ENCODE measurements around the gene ZNF792. TPM values are rescaled to one million over a fixed set of nuclear protein-coding genes. Genes with fewer than 3 reads are reported as not detected.
"Not testable (repeated sequence)": the region's sequence is repeated elsewhere in the genome, so short reads cannot be mapped to it uniquely, and the experiment has no call there.

The ZNF792 gene
- total RNA-seq, 1 experiment from 2014 or later, result 15.4 TPM

- no peaks in the 10 kb centered on the region for H3K4me1 ChIP-seq (ENCODE audit: insufficient read depth, low read length, poor library complexity, severe bottlenecking)
- intact Hi-C loops (cut with micrococcal nuclease; ENCODE audit: unreplicated experiment), result no loop called here
- H3K27ac ChIP-seq (ENCODE audit: low read depth, low read length, poor library complexity, severe bottlenecking), result no peak overlapping the region
- BruUV-seq (replicated peaks), result no TSS peak
- H3K36me3 ChIP-seq (ENCODE audit: insufficient read depth, low read length, poor library complexity, severe bottlenecking), result peaks cover 56% of the 10 kb centered on the region
- H3K4me3 ChIP-seq (ENCODE audit: low read depth, low read length, poor library complexity, severe bottlenecking), result no peak overlapping the region
- H3K27me3 ChIP-seq (replicated peaks; ENCODE audit: insufficient read depth, low read depth, low read length, poor library complexity), result no peaks in the 10 kb centered on the region
- POLR2A ChIA-PET (ENCODE audit: low non-redundant PET), result no interaction called here
- H3K9me3 ChIP-seq (ENCODE audit: low read depth, low read length, poor library complexity, severe bottlenecking), result no peaks in the 10 kb centered on the region
- no peak for DNase-seq (ENCODE audit: low spot score)
- CTCF ChIA-PET, result no interaction called here
- no peak for TF ChIP-seq EZH2 (IDR thresholded peaks at IDR 0.05; ENCODE audit: borderline replicate concordance, low read depth, low read length, poor library complexity, severe bottlenecking)
- TF ChIP-seq CTCF (conservative IDR thresholded peaks at IDR 0.05; ENCODE audit: low read depth, low read length), result no peak
These were observed 44.9 kb upstream of the ZNF792 start for GRCh38 chr19:35008891-35009341.

GRCh38 chr19:35007427-35007826 is 43.4 kb upstream of the ZNF792 start:
- H3K36me3 ChIP-seq (ENCODE audit: insufficient read depth, low read length, poor library complexity, severe bottlenecking), result peaks cover 55% of the 10 kb centered on the region
- CTCF ChIA-PET; H3K4me3 ChIP-seq (ENCODE audit: low read depth, low read length, poor library complexity, severe bottlenecking); BruUV-seq (replicated peaks); POLR2A ChIA-PET (ENCODE audit: low non-redundant PET); H3K27me3 ChIP-seq (replicated peaks; ENCODE audit: insufficient read depth, low read depth, low read length, poor library complexity); H3K9me3 ChIP-seq (ENCODE audit: low read depth, low read length, poor library complexity, severe bottlenecking); DNase-seq (ENCODE audit: low spot score); H3K4me1 ChIP-seq (ENCODE audit: insufficient read depth, low read length, poor library complexity, severe bottlenecking); intact Hi-C loops (cut with micrococcal nuclease; ENCODE audit: unreplicated experiment); H3K27ac ChIP-seq (ENCODE audit: low read depth, low read length, poor library complexity, severe bottlenecking): not testable (repeated sequence)

- Histone ChIP-seq H3K36me3 (ENCODE audit: insufficient read depth, low read length, poor library complexity, severe bottlenecking) (peaks cover 55% of the 10 kb centered on the region), H3K4me3 (ENCODE audit: low read depth, low read length, poor library complexity, severe bottlenecking) (no peak overlapping the region), H3K9me3 (ENCODE audit: low read depth, low read length, poor library complexity, severe bottlenecking) (no peaks in the 10 kb centered on the region), H3K4me1 (ENCODE audit: insufficient read depth, low read length, poor library complexity, severe bottlenecking) (peaks cover 6% of the 10 kb centered on the region), H3K27me3 (replicated peaks; ENCODE audit: insufficient read depth, low read depth, low read length, poor library complexity) (no peaks in the 10 kb centered on the region), H3K27ac (ENCODE audit: low read depth, low read length, poor library complexity, severe bottlenecking) (no peak overlapping the region)
- no peak for TF ChIP-seq EZH2 (IDR thresholded peaks at IDR 0.05; ENCODE audit: borderline replicate concordance, low read depth, low read length, poor library complexity, severe bottlenecking)
- no peak for TF ChIP-seq CTCF (conservative IDR thresholded peaks at IDR 0.05; ENCODE audit: low read depth, low read length)
- no peak for DNase-seq (ENCODE audit: low spot score)
- no TSS peak for BruUV-seq (replicated peaks)
- POLR2A ChIA-PET (ENCODE audit: low non-redundant PET), result no interaction called here
- CTCF ChIA-PET, result no interaction called here
- intact Hi-C loops (cut with micrococcal nuclease; ENCODE audit: unreplicated experiment), result no loop called here
These were observed 43.0 kb upstream of the ZNF792 start for GRCh38 chr19:35006999-35007365.

GRCh38 chr19:35006342-35006998 is 42.4 kb upstream of the ZNF792 start:
- no peak overlapping the region for H3K4me3 ChIP-seq (ENCODE audit: low read depth, low read length, poor library complexity, severe bottlenecking)
- H3K27ac ChIP-seq (ENCODE audit: low read depth, low read length, poor library complexity, severe bottlenecking), result no peak overlapping the region
- ChIA-PET CTCF (no interaction called here), POLR2A (ENCODE audit: low non-redundant PET) (no interaction called here)
- no peaks in the 10 kb centered on the region for H3K27me3 ChIP-seq (replicated peaks; ENCODE audit: insufficient read depth, low read depth, low read length, poor library complexity)
- peaks cover 7% of the 10 kb centered on the region for H3K4me1 ChIP-seq (ENCODE audit: insufficient read depth, low read length, poor library complexity, severe bottlenecking)
- H3K36me3 ChIP-seq (ENCODE audit: insufficient read depth, low read length, poor library complexity, severe bottlenecking), result peaks cover 52% of the 10 kb centered on the region
- no peak for TF ChIP-seq EZH2 (IDR thresholded peaks at IDR 0.05; ENCODE audit: borderline replicate concordance, low read depth, low read length, poor library complexity, severe bottlenecking)
- TF ChIP-seq CTCF (conservative IDR thresholded peaks at IDR 0.05; ENCODE audit: low read depth, low read length), result no peak
- intact Hi-C loops (cut with micrococcal nuclease; ENCODE audit: unreplicated experiment), result no loop called here
- DNase-seq (ENCODE audit: low spot score), result no peak
- no peaks in the 10 kb centered on the region for H3K9me3 ChIP-seq (ENCODE audit: low read depth, low read length, poor library complexity, severe bottlenecking)
- no TSS peak for BruUV-seq (replicated peaks)

- peaks cover 48% of the 10 kb centered on the region for H3K36me3 ChIP-seq (ENCODE audit: insufficient read depth, low read length, poor library complexity, severe bottlenecking)
- CTCF ChIA-PET, result not testable (repeated sequence)
These were observed 41.9 kb upstream of the ZNF792 start for GRCh38 chr19:35006007-35006341.

More at GRCh38 chr19:35006007-35006341, 41.9 kb upstream of the ZNF792 start:
- BruUV-seq (replicated peaks); H3K27me3 ChIP-seq (replicated peaks; ENCODE audit: insufficient read depth, low read depth, low read length, poor library complexity); H3K4me3 ChIP-seq (ENCODE audit: low read depth, low read length, poor library complexity, severe bottlenecking); intact Hi-C loops (cut with micrococcal nuclease; ENCODE audit: unreplicated experiment); H3K9me3 ChIP-seq (ENCODE audit: low read depth, low read length, poor library complexity, severe bottlenecking); DNase-seq (ENCODE audit: low spot score); H3K4me1 ChIP-seq (ENCODE audit: insufficient read depth, low read length, poor library complexity, severe bottlenecking); H3K27ac ChIP-seq (ENCODE audit: low read depth, low read length, poor library complexity, severe bottlenecking): not testable (repeated sequence)
- POLR2A ChIA-PET (ENCODE audit: low non-redundant PET), result interaction anchor here (0.6 kb wide), 1 partner anchor 1227 kb away, joined by 3 read pairs; no protein-coding TSS in a partner anchor

Data from A673 (cell line).